Body of pancreas (tissue), 4 donors: Measurements from ENCODE around the gene DDRGK1. TPM values are rescaled to one million over a fixed set of nuclear protein-coding genes. Genes with fewer than 3 reads are reported as not detected.

Experiments used
- ATAC-seq: fragments of 150-250 bp; one replicate; pipeline ENCODE4 v1.9.1; 2016
- DNase-seq, 4 donors: peaks; one replicate each; pipeline ENCODE4 v3.0.0-alpha.2; 2019
- H3K27ac ChIP-seq, 4 donors: fragments of 200-600 bp; sonication (generic); 1 replicate in 3 of 4; 2 replicates in 1 of 4; pipeline versions ENCODE4 v1.5.1 to v1.6.1; 2016 to 2019; ENCODE audit warnings: mild to moderate bottlenecking in 1 of 4, mixed read lengths in 1 of 4, moderate library complexity in 1 of 4
- H3K27me3 ChIP-seq, 2 donors: fragments of 200-600 bp; sonication (generic); one replicate each; pipeline ENCODE4 v1.6.0; 2016; ENCODE audit warnings: mild to moderate bottlenecking in 1 of 2
- H3K36me3 ChIP-seq, 2 donors: fragments of 200-600 bp; sonication (generic); replicated peaks in 1 of 2; 2 replicates each; pipeline ENCODE4 v1.5.1; 2016; ENCODE audit warnings: low read depth in 2 of 2; ENCODE audit not compliant: insufficient read depth in 1 of 2
- H3K4me1 ChIP-seq: fragments of 200-600 bp; sonication (generic); one replicate; pipeline ENCODE4 v1.6.0; 2016
- H3K4me3 ChIP-seq, 2 donors: fragments of 200-600 bp; sonication (generic); 1 replicate in 1 of 2; 2 replicates in 1 of 2; pipeline ENCODE4 v1.5.1; 2016 to 2019
- H3K9me3 ChIP-seq, 3 donors: fragments of 200-600 bp; sonication (generic); 1 replicate in 2 of 3; 2 replicates in 1 of 3; pipeline ENCODE4 v1.5.1; 2016
- CTCF ChIP-seq, 7 experiments: fragments of 450-650 bp in 4 of 7; fragments of 200-600 bp in 3 of 7; sonication (generic) in 3 of 7; IDR thresholded peaks; one replicate each; pipeline ENCODE4 v1.5.1; 2016 to 2019; ENCODE audit warnings: antibody characterized with exemption in 7 of 7
- POLR2A ChIP-seq, 3 donors: fragments of 450-650 bp; IDR thresholded peaks; one replicate each; pipeline ENCODE4 v1.6.1; 2016; ENCODE audit warnings: antibody characterized with exemption in 3 of 3, mild to moderate bottlenecking in 2 of 3
- WGBS, 2 donors: methylation state at CpG; one replicate each; pipeline ENCODE4 v1.1.5; 2017; 5-methylcytosine and 5-hydroxymethylcytosine counted together
- intact Hi-C: fragments of 100-400 bp; cut with DNase I; formaldehyde crosslinking; loops from one replicate; pipeline ENCODE4 v1.15.1; 2023
- total RNA-seq, 2 donors: library from RNA; depleted of rRNA; stranded (reverse); fragments of >200 nt; gene quantifications; one replicate each; pipeline ENCODE4 v1.1.0, GENCODE V29; 2016

DDRGK1 gene
- total RNA-seq, 2 donors from 2014 or later: 64.3 to 82.8 TPM

GRCh38 chr20:3224681-3225421 is 20.4 kb upstream of the DDRGK1 start:
- H3K36me3 ChIP-seq: no peaks in the 10 kb centered on the region
- ATAC-seq: no peak
- H3K27ac ChIP-seq: no peak overlapping the region
- H3K4me3 ChIP-seq: no peak overlapping the region
- intact Hi-C loops: no loop called here
- no peak for DNase-seq
- WGBS, 2 donors: 84 to 88% methylated on average over 8 of the region's 8 CpGs
- H3K27me3 ChIP-seq: no peaks in the 10 kb centered on the region
- H3K9me3 ChIP-seq: no peaks in the 10 kb centered on the region
- TF ChIP-seq CTCF (IDR thresholded peaks at IDR 0.05) (no peak), POLR2A (IDR thresholded peaks at IDR 0.05) (no peak)
- no peaks in the 10 kb centered on the region for H3K4me1 ChIP-seq

- no peaks in the 10 kb centered on the region for H3K27me3 ChIP-seq
- no peaks in the 10 kb centered on the region for H3K4me1 ChIP-seq
- TF ChIP-seq CTCF (IDR thresholded peaks at IDR 0.05) (no peak), POLR2A (IDR thresholded peaks at IDR 0.05) (no peak)
- H3K4me3 ChIP-seq: no peak overlapping the region
- no peaks in the 10 kb centered on the region for H3K36me3 ChIP-seq
- H3K27ac ChIP-seq: no peak overlapping the region
- intact Hi-C loops: no loop called here
- H3K9me3 ChIP-seq: no peaks in the 10 kb centered on the region
- DNase-seq: no peak
- 85 to 100% methylated on average over 2 to 20 of the region's 20 CpGs for WGBS, 2 donors
- no peak for ATAC-seq
Measured at GRCh38 chr20:3223994-3224680, 19.7 kb upstream of the DDRGK1 start.

- 85 to 92% methylated on average over 2 to 6 of the region's 6 CpGs for WGBS, 2 donors
- TF ChIP-seq CTCF (IDR thresholded peaks at IDR 0.05): no peak
- no peak for TF ChIP-seq POLR2A (IDR thresholded peaks at IDR 0.05)
- no peaks in the 10 kb centered on the region for H3K36me3 ChIP-seq
- peaks cover 2% of the 10 kb centered on the region for H3K4me1 ChIP-seq
- no peaks in the 10 kb centered on the region for H3K9me3 ChIP-seq
- intact Hi-C loops: no loop called here
- H3K4me3 ChIP-seq: no peak overlapping the region
- no peak for ATAC-seq
- H3K27me3 ChIP-seq: no peaks in the 10 kb centered on the region
- H3K27ac ChIP-seq: no peak overlapping the region
- no peak for DNase-seq
Measured at GRCh38 chr20:3223651-3223993, 19.1 kb upstream of the DDRGK1 start.

GRCh38 chr20:3222635-3223600 is 18.4 kb upstream of the DDRGK1 start:
- ATAC-seq (no peak), DNase-seq (peak in 3 of 4 donors; percentile 36 to 47 (median 40))

More at GRCh38 chr20:3222635-3223600, 18.4 kb upstream of the DDRGK1 start:
- intact Hi-C loops: no loop called here
- H3K27ac ChIP-seq: no peak overlapping the region
- H3K9me3 ChIP-seq: no peaks in the 10 kb centered on the region
- WGBS, 2 donors: 71 to 85% methylated on average over 13 to 25 of the region's 25 CpGs
- TF ChIP-seq CTCF (IDR thresholded peaks at IDR 0.05) (no peak), POLR2A (IDR thresholded peaks at IDR 0.05) (no peak)
- peaks cover 7% of the 10 kb centered on the region for H3K4me1 ChIP-seq
- H3K36me3 ChIP-seq: no peaks in the 10 kb centered on the region
- no peaks in the 10 kb centered on the region for H3K27me3 ChIP-seq
- H3K4me3 ChIP-seq: no peak overlapping the region
